ENCODE data around the gene PGAP2. TPM values are rescaled to one million over a fixed set of nuclear protein-coding genes. Genes with fewer than 3 reads are reported as not detected.

Gene PGAP2
- total and polyA plus RNA-seq, 2 of the 4 experiments (the other 2 are of a cell fraction): 10.6 to 31.3 TPM

DNA sequence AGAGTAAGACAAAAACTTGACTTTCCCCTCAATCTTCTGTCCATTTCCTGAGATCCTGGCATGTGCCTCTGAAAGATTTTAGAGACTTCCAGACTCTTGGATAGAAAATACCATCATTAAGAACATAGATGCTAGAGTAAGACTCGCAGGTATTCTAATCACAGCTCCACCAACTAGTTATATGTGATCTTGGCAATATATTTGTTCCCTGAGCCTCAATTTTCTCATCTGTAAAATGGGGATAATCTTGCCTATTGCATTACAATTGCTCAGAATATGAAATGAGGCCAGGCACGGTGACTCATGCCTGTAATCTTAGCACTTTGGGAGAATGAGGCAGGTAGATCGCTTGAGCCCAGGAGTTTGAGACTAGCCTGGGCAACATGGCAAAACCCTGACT is 21.7 kb downstream of the PGAP2 start:
- H3K9me3 ChIP-seq (ENCODE audit: control insufficient read depth, insufficient read depth, low read length): no peaks in the 10 kb centered on the region
- peaks cover 65% of the 10 kb centered on the region for H4K20me1 ChIP-seq (ENCODE audit: insufficient read depth, low read length)
- no peak overlapping the region for H3K4me3 ChIP-seq (ENCODE audit: insufficient read depth, low read depth, low read length)
- dilution Hi-C loops (cut with HindIII; ENCODE audit: low sequenced_read_pairs, unreplicated experiment): no loop called here
- POLR2A ChIA-PET (ENCODE audit: unreplicated experiment): no interaction called here
- H3K36me3 ChIP-seq (ENCODE audit: control insufficient read depth, insufficient read depth, low read length): peaks cover 34% of the 10 kb centered on the region
- no peak overlapping the region for H3K18ac ChIP-seq (ENCODE audit: low read depth, low read length)
- in situ Hi-C loops (cut with MboI; ENCODE audit: low sequenced_read_pairs): no loop called here
- H4K8ac ChIP-seq (ENCODE audit: low read depth in 2 of 2, low read length in 2 of 2): no peak overlapping the region
- CTCF ChIA-PET: no interaction called here
- H3K9me1 ChIP-seq (ENCODE audit: insufficient read depth, low read length): peaks cover 34% of the 10 kb centered on the region
- H2AFZ ChIP-seq (replicated peaks; ENCODE audit: low read length, poor library complexity): no peak overlapping the region
- no peak overlapping the region for H2BK15ac ChIP-seq (ENCODE audit: low read depth, low read length)
- H3K79me1 ChIP-seq (ENCODE audit: low read depth in 1 of 2, low read length in 2 of 2): peaks cover 48 to 71% of the 10 kb centered on the region in 2 experiments
- H3K23ac ChIP-seq (ENCODE audit: low read depth, low read length): no peak overlapping the region
- no peak overlapping the region for H4K5ac ChIP-seq (ENCODE audit: low read depth, low read length)
- intact Hi-C loops (cut with micrococcal nuclease): no loop called here
- H3K27me3 ChIP-seq (ENCODE audit: control insufficient read depth, insufficient read depth, low read length): no peaks in the 10 kb centered on the region
- ATAC-seq (ENCODE audit: low read depth): no peak
- H2BK120ac ChIP-seq (ENCODE audit: low read depth, low read length): no peak overlapping the region
- H3K4me2 ChIP-seq (ENCODE audit: low read depth, low read length): no peak overlapping the region
- H2BK20ac ChIP-seq (ENCODE audit: low read depth, low read length): no peak overlapping the region
- H3K56ac ChIP-seq (ENCODE audit: extremely low read depth, insufficient read depth, low read length): no peak overlapping the region
- no CpG with 5 or more reads among the region's 3 CpGs for WGBS, 2 experiments (ENCODE audit: extremely low coverage in 2 of 2, insufficient read length in 1 of 2)
- no peak for DNase-seq
- no peak overlapping the region for H2AK9ac ChIP-seq (replicated peaks; ENCODE audit: low read depth, low read length, poor library complexity)
- TF ChIP-seq MXI1 (IDR thresholded peaks at IDR 0.05; ENCODE audit: borderline replicate concordance, low read depth, low read length) (no peak), RFX5 (IDR thresholded peaks at IDR 0.05; ENCODE audit: low read depth, low read length) (no peak), SMC3 (IDR thresholded peaks at IDR 0.05; ENCODE audit: low read depth, low read length) (no peak), CEBPB (IDR thresholded peaks at IDR 0.05; ENCODE audit: low read depth, low read length) (no peak), CTCF (conservative IDR thresholded peaks at IDR 0.05; ENCODE audit: low read depth, low read length) (no peak), BHLHE40 (IDR thresholded peaks at IDR 0.05; ENCODE audit: low read depth, low read length) (no peak), POLR2A (IDR thresholded peaks at IDR 0.05; ENCODE audit: low read depth, low read length) (no peak), MAFK (IDR thresholded peaks at IDR 0.05; ENCODE audit: low read depth, low read length) (no peak), FOS (IDR thresholded peaks at IDR 0.05; ENCODE audit: low read depth, low read length) (no peak), RAD21 (IDR thresholded peaks at IDR 0.05; ENCODE audit: low read length) (no peak), NFE2L2 (IDR thresholded peaks at IDR 0.05; ENCODE audit: low read depth, low read length) (no peak), CHD1 (IDR thresholded peaks at IDR 0.05; ENCODE audit: low read depth, low read length) (no peak), MAZ (IDR thresholded peaks at IDR 0.05; ENCODE audit: borderline replicate concordance, low read depth, low read length) (no peak), RCOR1 (IDR thresholded peaks at IDR 0.05; ENCODE audit: insufficient replicate concordance, low read length) (no peak)
- TF ChIP-seq, protein P1, sequence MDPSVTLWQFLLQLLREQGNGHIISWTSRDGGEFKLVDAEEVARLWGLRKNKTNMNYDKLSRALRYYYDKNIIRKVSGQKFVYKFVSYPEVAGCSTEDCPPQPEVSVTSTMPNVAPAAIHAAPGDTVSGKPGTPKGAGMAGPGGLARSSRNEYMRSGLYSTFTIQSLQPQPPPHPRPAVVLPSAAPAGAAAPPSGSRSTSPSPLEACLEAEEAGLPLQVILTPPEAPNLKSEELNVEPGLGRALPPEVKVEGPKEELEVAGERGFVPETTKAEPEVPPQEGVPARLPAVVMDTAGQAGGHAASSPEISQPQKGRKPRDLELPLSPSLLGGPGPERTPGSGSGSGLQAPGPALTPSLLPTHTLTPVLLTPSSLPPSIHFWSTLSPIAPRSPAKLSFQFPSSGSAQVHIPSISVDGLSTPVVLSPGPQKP (IDR thresholded peaks at IDR 0.05; ENCODE audit: borderline replicate concordance, low read depth, low read length): no peak
- TF ChIP-seq, protein P2, sequence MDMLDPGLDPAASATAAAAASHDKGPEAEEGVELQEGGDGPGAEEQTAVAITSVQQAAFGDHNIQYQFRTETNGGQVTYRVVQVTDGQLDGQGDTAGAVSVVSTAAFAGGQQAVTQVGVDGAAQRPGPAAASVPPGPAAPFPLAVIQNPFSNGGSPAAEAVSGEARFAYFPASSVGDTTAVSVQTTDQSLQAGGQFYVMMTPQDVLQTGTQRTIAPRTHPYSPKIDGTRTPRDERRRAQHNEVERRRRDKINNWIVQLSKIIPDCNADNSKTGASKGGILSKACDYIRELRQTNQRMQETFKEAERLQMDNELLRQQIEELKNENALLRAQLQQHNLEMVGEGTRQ (IDR thresholded peaks at IDR 0.05; ENCODE audit: low read depth, low read length): no peak
- no peak overlapping the region for H4K91ac ChIP-seq (ENCODE audit: insufficient read depth, low read depth, low read length)
- BruUV-seq (replicated peaks): no TSS peak
- no peak overlapping the region for H3K14ac ChIP-seq (replicated peaks; ENCODE audit: low read depth, low read length)
- H3K27ac ChIP-seq (ENCODE audit: insufficient read depth, low read length): no peak overlapping the region
- no peak overlapping the region for H3K4ac ChIP-seq (ENCODE audit: low read depth, low read length)
- H3K4me1 ChIP-seq (ENCODE audit: control insufficient read depth, insufficient read depth, low read length): no peaks in the 10 kb centered on the region
- no peak overlapping the region for H2AK5ac ChIP-seq (ENCODE audit: low read depth, low read length)
- H2BK5ac ChIP-seq (ENCODE audit: low read depth, low read length, poor library complexity, severe bottlenecking): no peak overlapping the region
- H3K9ac ChIP-seq (ENCODE audit: low read depth, low read length): no peak overlapping the region
